Mucosa of descending colon (tissue), 3 donors: ENCODE data around the gene RAB11B. TPM values are rescaled to one million over a fixed set of nuclear protein-coding genes. Genes with fewer than 3 reads are reported as not detected.
"Not testable (repeated sequence)": the region's sequence is repeated elsewhere in the genome, so short reads cannot be mapped to it uniquely, and the experiment has no call there.

Experiments
- ATAC-seq: fragments of 200-7000 bp; cut with Tn5 transposase; one replicate; pipeline ENCODE4 v1.9.1; 2020; ENCODE audit warnings: mild to moderate bottlenecking, moderate library complexity
- DNase-seq, 3 donors: peaks; one replicate each; pipeline ENCODE4 v3.0.0-alpha.2; 2020
- H3K36me3 ChIP-seq: fragments of 200-600 bp; one replicate; pipeline ENCODE4 v1.8.0; 2021; ENCODE audit warnings: low read depth, mild to moderate bottlenecking
- H3K4me1 ChIP-seq: fragments of 200-600 bp; one replicate; pipeline ENCODE4 v1.8.0; 2021; ENCODE audit warnings: low read depth, mild to moderate bottlenecking
- H3K4me3 ChIP-seq: fragments of 200-600 bp; one replicate; pipeline ENCODE4 v1.8.0; 2021; ENCODE audit warnings: mild to moderate bottlenecking
- H3K9me3 ChIP-seq: fragments of 200-600 bp; one replicate; pipeline ENCODE4 v1.8.0; 2021; ENCODE audit warnings: mild to moderate bottlenecking
- CTCF ChIP-seq: fragments of 200-600 bp; IDR thresholded peaks from one replicate; pipeline ENCODE4 v1.8.0; 2022; ENCODE audit warnings: antibody characterized with exemption, mild to moderate bottlenecking
- intact Hi-C, 2 donors: fragments of 100-400 bp; cut with DNase I in 1 of 2; cut with micrococcal nuclease in 1 of 2; formaldehyde crosslinking; loops; one replicate each; pipeline versions ENCODE4 v1.11.0 to v1.11.1; 2022; cut with DNase I, micrococcal nuclease
- long read RNA-seq, 2 donors: library from polyadenylated mRNA; unstranded; transcript quantifications; one replicate each; pipeline ENCODE4 v2.0.0, GENCODE V29; 2019 to 2021
- total RNA-seq, 3 donors: library from RNA; stranded (reverse); fragmentation: NEBNext Ultra II Directional in 2 of 3; extraction: Animal tissue kit (Norgen Biotek cat#: 25700) in 2 of 3; gene quantifications; one replicate each; pipeline versions ENCODE4 v1.2.1 to v1.2.4, GENCODE V29; 2021 to 2023
- donor health status: DM: no; HTN: no; CAD: no; lungs with moderate emphysema.
- donor health status: DM: no; HTN: no; CAD: no.
- donor health status: DM: no; HTN: yes; CAD: no.

RAB11B gene
- 100 to 1,000 TPM; 100 to 131 (median 103) TPM for total RNA-seq
- long read RNA-seq, donor 1, transcript RAB11B-201 (5 exons, 1,751 nt): major isoform, 218 of 255 reads
- long read RNA-seq, donor 1, transcript RAB11B-202 (4 exons, 894 nt): minor isoform, 26 of 255 reads
- long read RNA-seq, donor 1, partial matches to known transcripts: 3 of 255 reads
- long read RNA-seq, donor 1, other reads (novel, unspliced or antisense): 8 of 255 reads
- long read RNA-seq, donor 2, transcript RAB11B-201 (5 exons, 1,751 nt): major isoform, 97 of 103 reads
- long read RNA-seq, donor 2, partial matches to known transcripts: 2 of 103 reads
- long read RNA-seq, donor 2, other reads (novel, unspliced or antisense): 3 of 103 reads

- intact Hi-C loops: no loop called here
- ATAC-seq (peak; percentile 92), DNase-seq (peak; percentile 99 to 100 (median 100))
- Histone ChIP-seq H3K4me3 (peak within 1 kb of the TSS; percentile 67), H3K4me1 (peaks cover 32% of the 10 kb centered on the region), H3K36me3 (no peaks in the 10 kb centered on the region), H3K9me3 (no peaks in the 10 kb centered on the region)
- no peak for TF ChIP-seq CTCF
Measured at GRCh38 chr19:8389891-8390616, at the start of gene RAB11B. TSS of gene RAB11B (plus strand) at chr19:8390360. CDS start at chr19:8390417, 57 bp downstream.

- peak in 1 of 3 donors; percentile 7 for DNase-seq
- H3K4me1 ChIP-seq, intact Hi-C loops, H3K9me3 ChIP-seq, H3K4me3 ChIP-seq, H3K36me3 ChIP-seq, ATAC-seq: not testable (repeated sequence)
Measured at GRCh38 chr19:8341504-8341903, 48.7 kb upstream of the RAB11B start.

GRCh38 chr19:8342316-8342683 lies 47.9 kb upstream of the RAB11B start:
- intact Hi-C loops: no loop called here
- Histone ChIP-seq H3K36me3 (no peaks in the 10 kb centered on the region), H3K4me3 (no peak overlapping the region), H3K4me1 (peaks cover 3% of the 10 kb centered on the region), H3K9me3 (no peaks in the 10 kb centered on the region)
- ATAC-seq (no peak), DNase-seq (no peak)
- no peak for TF ChIP-seq CTCF

- intact Hi-C loops: no loop called here
- Histone ChIP-seq H3K4me1 (peaks cover 3% of the 10 kb centered on the region), H3K36me3 (no peaks in the 10 kb centered on the region), H3K9me3 (no peaks in the 10 kb centered on the region), H3K4me3 (no peak within 1 kb of the TSS)
- ATAC-seq (peak; percentile 100), DNase-seq (peak; percentile 97 to 98 (median 97))
- TF ChIP-seq CTCF: no peak
Measured at GRCh38 chr19:8342684-8343482, 47.3 kb upstream of the RAB11B start, which contains the start of gene KANK3. TSS of gene KANK3 (minus strand) at chr19:8343262. CDS start at chr19:8337828, 5,434 bp downstream.

- Histone ChIP-seq H3K4me1 (peaks cover 3% of the 10 kb centered on the region), H3K36me3 (no peaks in the 10 kb centered on the region), H3K9me3 (no peaks in the 10 kb centered on the region), H3K4me3 (no peak overlapping the region)
- DNase-seq (no peak), ATAC-seq (no peak)
- TF ChIP-seq CTCF: no peak
- intact Hi-C loops: no loop called here
Measured at GRCh38 chr19:8343483-8343844, 46.7 kb upstream of the RAB11B start.

GRCh38 chr19:8349629-8350372 lies 40.4 kb upstream of the RAB11B start:
- H3K4me1 ChIP-seq, H3K9me3 ChIP-seq, ATAC-seq, H3K36me3 ChIP-seq, DNase-seq, H3K4me3 ChIP-seq: not testable (repeated sequence)
- intact Hi-C loops: loop anchor here (10.0 kb wide), 2 partner anchors 135 to 155 kb away; partner anchors contain the start of gene PRAM1 (in 1 of the 2)
